ENCODE results near the gene AXIN1. TPM values are rescaled to one million over a fixed set of nuclear protein-coding genes. Genes with fewer than 3 reads are reported as not detected.

The AXIN1 gene
- total RNA-seq, 4 donors from 2014 or later: 17.5 to 29.7 (median 26.4) TPM

- no peak for TF ChIP-seq POLR2A (IDR thresholded peaks at IDR 0.05)
- no peak for TF ChIP-seq CTCF (IDR thresholded peaks at IDR 0.05)
- no peak for DNase-seq
- WGBS, 2 donors: 72 to 73% methylated on average over 3 of the region's 3 CpGs
- no peaks in the 10 kb centered on the region for H3K36me3 ChIP-seq
- H3K4me1 ChIP-seq: peaks cover 22 to 30% of the 10 kb centered on the region in 2 donors
- no peaks in the 10 kb centered on the region for H3K27me3 ChIP-seq
- intact Hi-C loops (cut with DNase I): no loop called here
- H3K4me3 ChIP-seq (replicated peaks in 1 of 3): no peak overlapping the region
- H3K27ac ChIP-seq: peak overlapping the region; percentile 43 to 74 (median 69)
- H3K9me3 ChIP-seq: no peaks in the 10 kb centered on the region
These were observed 112.6 kb downstream of the AXIN1 start for GRCh38 chr16:239948-240277.

Other genes with a start within 250 kb of the AXIN1 start
- 10 to 100 TPM; 21.8 to 34.3 (median 26.1) TPM for gene NPRL3, start 214.1 kb downstream of the AXIN1 start, total RNA-seq
- not detected for gene HBZ, start 200.1 kb downstream of the AXIN1 start, total RNA-seq
- not detected for gene HBM, start 186.7 kb downstream of the AXIN1 start, total RNA-seq
- gene HBA2, start 179.8 kb downstream of the AXIN1 start, total RNA-seq: 100 to 1,000 TPM in 1 of 4 donors, 10 to 100 TPM in 3; 21.2 to 136 (median 51.3) TPM
- 100 to 1,000 TPM in 1 of 4 donors, 10 to 100 TPM in 1, not detected in 2; 16.5 to 110 TPM for gene HBA1, start 176.0 kb downstream of the AXIN1 start, total RNA-seq
- gene HBQ1, start 172.3 kb downstream of the AXIN1 start, total RNA-seq: not detected
- gene LUC7L, start 123.3 kb downstream of the AXIN1 start, total RNA-seq: 100 to 1,000 TPM in 3 of 4 donors, 10 to 100 TPM in 1; 96.6 to 218 (median 149) TPM
- 100 to 1,000 TPM in 2 of 4 donors, 10 to 100 TPM in 2; 35.3 to 140 (median 107) TPM for gene FAM234A, start 117.9 kb downstream of the AXIN1 start, total RNA-seq
- 1 to 10 TPM in 3 of 4 donors, under 1 TPM in 1; 0.73 to 5.9 (median 3.0) TPM for gene RGS11, start 76.8 kb downstream of the AXIN1 start, total RNA-seq
- gene ARHGDIG, start 72.1 kb downstream of the AXIN1 start, total RNA-seq: not detected
- gene PDIA2, start 69.6 kb downstream of the AXIN1 start, total RNA-seq: under 1 TPM in 1 of 4 donors, not detected in 3; 0.81 TPM
- 100 to 1,000 TPM in 1 of 4 donors, 10 to 100 TPM in 3; 39.9 to 106 (median 80.7) TPM for gene MRPL28, start 17.8 kb upstream of the AXIN1 start, total RNA-seq
- gene PGAP6, start 29.3 kb upstream of the AXIN1 start, total RNA-seq: 10 to 100 TPM; 31.6 to 83.3 (median 62.2) TPM
- 10 to 100 TPM; 31.7 to 65.0 (median 59.7) TPM for gene NME4, start 44.5 kb upstream of the AXIN1 start, total RNA-seq
- 10 to 100 TPM in 2 of 4 donors, 1 to 10 TPM in 2; 3.1 to 13.5 (median 9.5) TPM for gene DECR2, start 49.2 kb upstream of the AXIN1 start, total RNA-seq
- gene RAB11FIP3, start 72.9 kb upstream of the AXIN1 start, total RNA-seq: 10 to 100 TPM; 26.6 to 34.3 (median 28.0) TPM
- 10 to 100 TPM; 19.6 to 42.6 (median 29.0) TPM for gene CAPN15, start 175.0 kb upstream of the AXIN1 start, total RNA-seq
- gene PRR35, start 207.7 kb upstream of the AXIN1 start, total RNA-seq: not detected
- gene NHLRC4, start 214.3 kb upstream of the AXIN1 start, total RNA-seq: under 1 TPM in 3 of 4 donors, not detected in 1; 0.63 to 0.81 (median 0.67) TPM
- gene PIGQ, start 217.2 kb upstream of the AXIN1 start, total RNA-seq: 100 to 1,000 TPM in 3 of 4 donors, 10 to 100 TPM in 1; 69.6 to 125 (median 108) TPM
- gene RAB40C, start 237.3 kb upstream of the AXIN1 start, total RNA-seq: 10 to 100 TPM; 17.7 to 24.4 (median 18.4) TPM

Measured in thyroid gland (tissue), 4 donors.